HL-60 (cell line): ENCODE measurements around the gene CSF2RB.
A peak's percentile ranks its signal among the peaks of the same experiment; 100 is the strongest.

Source experiments
- POLR2AphosphoS5 ChIP-seq: IDR thresholded peaks from 2 replicates; pipeline ENCODE4 v1.6.1; 2012; ENCODE audit warnings: low read depth
- TF ChIP-seq, protein P1 (sequence below): IDR thresholded peaks from 2 replicates; pipeline ENCODE4 v1.6.1; 2012; ENCODE audit warnings: low read depth; ENCODE audit not compliant: insufficient replicate concordance

DNA sequence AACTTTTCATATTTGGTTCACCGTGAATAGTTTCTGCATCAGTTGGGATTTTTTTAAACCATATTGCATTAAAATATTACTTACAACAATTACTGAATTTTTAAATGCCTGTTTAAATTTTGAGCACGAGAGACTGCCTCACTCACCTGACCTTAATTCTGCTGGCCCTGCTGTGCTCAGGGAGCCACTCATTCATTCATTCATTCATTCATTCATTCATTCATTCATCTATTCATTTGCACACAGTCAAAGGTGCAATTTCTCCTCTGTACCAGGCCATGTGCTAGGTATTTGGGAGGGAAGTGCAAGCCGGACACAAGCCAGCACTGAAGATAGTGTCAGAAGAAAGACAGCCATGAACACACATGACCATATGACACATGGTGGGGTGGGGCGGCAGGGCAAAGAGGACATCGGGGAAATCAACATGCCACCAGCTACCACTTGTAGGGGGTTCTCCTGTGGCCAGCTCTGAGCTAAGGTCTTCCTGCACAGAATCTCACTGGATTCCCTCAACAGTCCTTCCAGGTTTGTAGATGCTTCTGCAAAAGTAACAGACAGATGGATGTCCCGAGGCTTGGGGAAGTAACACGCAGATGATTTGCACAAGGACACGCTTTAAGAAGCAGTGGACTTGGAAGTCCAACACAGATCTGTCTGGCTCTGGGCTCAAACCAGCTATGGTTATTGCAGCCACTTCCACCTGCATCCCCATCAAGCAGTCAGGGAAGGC, 568 bp upstream of the CSF2RB start:
- TF ChIP-seq, protein P1, sequence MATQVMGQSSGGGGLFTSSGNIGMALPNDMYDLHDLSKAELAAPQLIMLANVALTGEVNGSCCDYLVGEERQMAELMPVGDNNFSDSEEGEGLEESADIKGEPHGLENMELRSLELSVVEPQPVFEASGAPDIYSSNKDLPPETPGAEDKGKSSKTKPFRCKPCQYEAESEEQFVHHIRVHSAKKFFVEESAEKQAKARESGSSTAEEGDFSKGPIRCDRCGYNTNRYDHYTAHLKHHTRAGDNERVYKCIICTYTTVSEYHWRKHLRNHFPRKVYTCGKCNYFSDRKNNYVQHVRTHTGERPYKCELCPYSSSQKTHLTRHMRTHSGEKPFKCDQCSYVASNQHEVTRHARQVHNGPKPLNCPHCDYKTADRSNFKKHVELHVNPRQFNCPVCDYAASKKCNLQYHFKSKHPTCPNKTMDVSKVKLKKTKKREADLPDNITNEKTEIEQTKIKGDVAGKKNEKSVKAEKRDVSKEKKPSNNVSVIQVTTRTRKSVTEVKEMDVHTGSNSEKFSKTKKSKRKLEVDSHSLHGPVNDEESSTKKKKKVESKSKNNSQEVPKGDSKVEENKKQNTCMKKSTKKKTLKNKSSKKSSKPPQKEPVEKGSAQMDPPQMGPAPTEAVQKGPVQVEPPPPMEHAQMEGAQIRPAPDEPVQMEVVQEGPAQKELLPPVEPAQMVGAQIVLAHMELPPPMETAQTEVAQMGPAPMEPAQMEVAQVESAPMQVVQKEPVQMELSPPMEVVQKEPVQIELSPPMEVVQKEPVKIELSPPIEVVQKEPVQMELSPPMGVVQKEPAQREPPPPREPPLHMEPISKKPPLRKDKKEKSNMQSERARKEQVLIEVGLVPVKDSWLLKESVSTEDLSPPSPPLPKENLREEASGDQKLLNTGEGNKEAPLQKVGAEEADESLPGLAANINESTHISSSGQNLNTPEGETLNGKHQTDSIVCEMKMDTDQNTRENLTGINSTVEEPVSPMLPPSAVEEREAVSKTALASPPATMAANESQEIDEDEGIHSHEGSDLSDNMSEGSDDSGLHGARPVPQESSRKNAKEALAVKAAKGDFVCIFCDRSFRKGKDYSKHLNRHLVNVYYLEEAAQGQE = no peak
- 0 out of 2 replicates have a peak, but pooled peaks have one; percentile 7 for TF ChIP-seq POLR2AphosphoS5
